ENCODE data around the gene ARHGEF10L.

- TF ChIP-seq, protein P1, sequence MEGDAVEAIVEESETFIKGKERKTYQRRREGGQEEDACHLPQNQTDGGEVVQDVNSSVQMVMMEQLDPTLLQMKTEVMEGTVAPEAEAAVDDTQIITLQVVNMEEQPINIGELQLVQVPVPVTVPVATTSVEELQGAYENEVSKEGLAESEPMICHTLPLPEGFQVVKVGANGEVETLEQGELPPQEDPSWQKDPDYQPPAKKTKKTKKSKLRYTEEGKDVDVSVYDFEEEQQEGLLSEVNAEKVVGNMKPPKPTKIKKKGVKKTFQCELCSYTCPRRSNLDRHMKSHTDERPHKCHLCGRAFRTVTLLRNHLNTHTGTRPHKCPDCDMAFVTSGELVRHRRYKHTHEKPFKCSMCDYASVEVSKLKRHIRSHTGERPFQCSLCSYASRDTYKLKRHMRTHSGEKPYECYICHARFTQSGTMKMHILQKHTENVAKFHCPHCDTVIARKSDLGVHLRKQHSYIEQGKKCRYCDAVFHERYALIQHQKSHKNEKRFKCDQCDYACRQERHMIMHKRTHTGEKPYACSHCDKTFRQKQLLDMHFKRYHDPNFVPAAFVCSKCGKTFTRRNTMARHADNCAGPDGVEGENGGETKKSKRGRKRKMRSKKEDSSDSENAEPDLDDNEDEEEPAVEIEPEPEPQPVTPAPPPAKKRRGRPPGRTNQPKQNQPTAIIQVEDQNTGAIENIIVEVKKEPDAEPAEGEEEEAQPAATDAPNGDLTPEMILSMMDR (tag by site-specific recombination; IDR thresholded peaks at IDR 0.05), result peak; percentile 61; the same call in 1 of the 2 replicates
- TF ChIP-seq YY1 (tag by site-specific recombination; IDR thresholded peaks at IDR 0.05) (no peak), ZNF202 (tag by site-specific recombination; IDR thresholded peaks at IDR 0.05; ENCODE audit: borderline replicate concordance) (no peak), ZEB2 (tag by site-specific recombination; IDR thresholded peaks at IDR 0.05) (no peak), ZNF426 (tag by site-specific recombination; IDR thresholded peaks at IDR 0.05) (no peak), SCRT2 (tag by site-specific recombination; IDR thresholded peaks at IDR 0.05) (no peak), ZNF302 (tag by site-specific recombination; IDR thresholded peaks at IDR 0.05; ENCODE audit: low read depth) (no peak), ZXDB (tag by site-specific recombination; IDR thresholded peaks at IDR 0.05) (no peak), ZBTB20 (tag by site-specific recombination; IDR thresholded peaks at IDR 0.05) (no peak)
- TF ChIP-seq, protein P2, sequence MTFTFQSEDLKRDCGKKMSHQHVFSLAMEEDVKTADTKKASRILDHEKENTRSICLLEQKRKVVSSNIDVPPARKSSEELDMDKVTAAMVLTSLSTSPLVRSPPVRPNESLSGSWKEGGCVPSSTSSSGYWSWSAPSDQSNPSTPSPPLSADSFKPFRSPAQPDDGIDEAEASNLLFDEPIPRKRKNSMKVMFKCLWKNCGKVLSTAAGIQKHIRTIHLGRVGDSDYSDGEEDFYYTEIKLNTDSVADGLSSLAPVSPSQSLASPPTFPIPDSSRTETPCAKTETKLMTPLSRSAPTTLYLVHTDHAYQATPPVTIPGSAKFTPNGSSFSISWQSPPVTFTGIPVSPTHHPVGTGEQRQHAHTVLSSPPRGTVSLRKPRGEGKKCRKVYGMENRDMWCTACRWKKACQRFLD (tag by site-specific recombination; IDR thresholded peaks at IDR 0.05), result no peak
Observed at GRCh38 chr1:17574516-17574915, 35.0 kb downstream of the ARHGEF10L start.
